ENCODE data around the gene DHRS2. TPM values are rescaled to one million over a fixed set of nuclear protein-coding genes. Genes with fewer than 3 reads are reported as not detected.
A peak's percentile ranks its signal among the peaks of the same experiment; 100 is the strongest.

The DHRS2 gene
- total and polyA plus RNA-seq, 2 of the 13 experiments (the other 11 are each of a cell fraction or from before 2014, with no cell fraction given), result 1,621 to 3,021 TPM

DNA sequence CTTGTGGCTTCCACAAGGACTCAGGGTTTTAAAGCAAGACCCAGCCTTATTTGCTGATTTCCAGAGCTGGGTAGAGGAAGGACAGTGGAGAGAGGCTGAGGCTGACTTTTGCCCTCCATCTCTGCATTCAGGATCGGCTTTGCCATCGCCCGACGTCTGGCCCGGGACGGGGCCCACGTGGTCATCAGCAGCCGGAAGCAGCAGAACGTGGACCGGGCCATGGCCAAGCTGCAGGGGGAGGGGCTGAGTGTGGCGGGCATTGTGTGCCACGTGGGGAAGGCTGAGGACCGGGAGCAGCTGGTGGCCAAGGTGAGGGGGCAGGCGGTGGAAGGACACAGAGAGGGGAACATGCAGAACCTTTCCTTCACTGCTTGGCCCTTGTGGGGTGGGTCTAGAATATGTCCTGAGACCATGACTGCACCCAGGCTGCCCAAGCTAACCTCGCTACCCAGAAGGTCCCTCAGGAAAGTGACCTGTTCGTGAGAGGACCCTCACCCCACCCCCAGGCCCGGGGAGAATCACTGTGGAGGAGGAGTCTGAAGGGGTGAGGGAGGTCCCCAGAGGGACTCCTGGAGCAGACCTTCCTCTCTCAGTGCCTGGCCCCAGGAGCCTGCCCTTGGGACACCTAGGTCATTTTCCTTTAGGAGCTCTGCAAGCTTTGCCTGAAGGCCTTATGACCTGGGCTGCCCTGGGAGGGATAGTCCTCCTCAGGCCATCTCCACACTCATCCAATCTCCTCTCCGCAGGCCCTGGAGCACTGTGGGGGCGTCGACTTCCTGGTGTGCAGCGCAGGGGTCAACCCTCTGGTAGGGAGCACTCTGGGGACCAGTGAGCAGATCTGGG is 3.1 kb downstream of the DHRS2 start (continued):
- TF ChIP-seq, protein P1, sequence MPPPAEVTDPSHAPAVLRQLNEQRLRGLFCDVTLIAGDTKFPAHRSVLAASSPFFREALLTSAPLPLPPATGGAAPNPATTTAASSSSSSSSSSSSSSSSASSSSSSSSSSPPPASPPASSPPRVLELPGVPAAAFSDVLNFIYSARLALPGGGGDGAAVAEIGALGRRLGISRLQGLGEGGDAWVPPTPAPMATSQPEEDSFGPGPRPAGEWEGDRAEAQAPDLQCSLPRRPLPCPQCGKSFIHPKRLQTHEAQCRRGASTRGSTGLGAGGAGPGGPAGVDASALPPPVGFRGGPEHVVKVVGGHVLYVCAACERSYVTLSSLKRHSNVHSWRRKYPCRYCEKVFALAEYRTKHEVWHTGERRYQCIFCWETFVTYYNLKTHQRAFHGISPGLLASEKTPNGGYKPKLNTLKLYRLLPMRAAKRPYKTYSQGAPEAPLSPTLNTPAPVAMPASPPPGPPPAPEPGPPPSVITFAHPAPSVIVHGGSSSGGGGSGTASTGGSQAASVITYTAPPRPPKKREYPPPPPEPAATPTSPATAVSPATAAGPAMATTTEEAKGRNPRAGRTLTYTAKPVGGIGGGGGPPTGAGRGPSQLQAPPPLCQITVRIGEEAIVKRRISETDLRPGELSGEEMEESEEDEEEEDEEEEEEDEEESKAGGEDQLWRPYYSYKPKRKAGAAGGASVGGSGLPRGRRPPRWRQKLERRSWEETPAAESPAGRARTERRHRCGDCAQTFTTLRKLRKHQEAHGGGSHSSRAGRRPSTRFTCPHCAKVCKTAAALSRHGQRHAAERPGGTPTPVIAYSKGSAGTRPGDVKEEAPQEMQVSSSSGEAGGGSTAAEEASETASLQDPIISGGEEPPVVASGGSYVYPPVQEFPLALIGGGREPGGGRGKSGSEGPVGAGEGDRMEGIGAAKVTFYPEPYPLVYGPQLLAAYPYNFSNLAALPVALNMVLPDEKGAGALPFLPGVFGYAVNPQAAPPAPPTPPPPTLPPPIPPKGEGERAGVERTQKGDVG (CRISPR knock-in tag; IDR thresholded peaks at IDR 0.05; ENCODE audit: borderline replicate concordance), result no peak
- TF ChIP-seq GABPA (IDR thresholded peaks at IDR 0.05; ENCODE audit: low read depth, low read length) (no peak), GABPA (CRISPR knock-in tag; IDR thresholded peaks at IDR 0.05; ENCODE audit: low read depth) (no peak), ZNF326 (CRISPR knock-in tag; IDR thresholded peaks at IDR 0.05; ENCODE audit: borderline replicate concordance) (peak; percentile 96), CCAR2 (optimal IDR thresholded peaks at IDR 0.05; ENCODE audit: low read depth, low read length) (peak; percentile 8), ZNF232 (CRISPR knock-in tag; IDR thresholded peaks at IDR 0.05; ENCODE audit: borderline replicate concordance) (no peak), ZNF605 (CRISPR knock-in tag; IDR thresholded peaks at IDR 0.05) (no peak), ZSCAN12 (CRISPR knock-in tag; IDR thresholded peaks at IDR 0.05) (no peak), RFX1 (IDR thresholded peaks at IDR 0.05) (no peak; the same call in 1 of the 2 replicates), REPIN1 (CRISPR knock-in tag; IDR thresholded peaks at IDR 0.05; ENCODE audit: borderline replicate concordance, low read depth) (peak; percentile 58), KAT2B (IDR thresholded peaks at IDR 0.05; ENCODE audit: borderline replicate concordance, low read depth, low read length) (no peak), ZNF746 (CRISPR knock-in tag; IDR thresholded peaks at IDR 0.05) (no peak), MAF1 (CRISPR knock-in tag; IDR thresholded peaks at IDR 0.05; ENCODE audit: borderline replicate concordance) (no peak), NFIB (CRISPR knock-in tag; IDR thresholded peaks at IDR 0.05; ENCODE audit: borderline replicate concordance) (no peak), KDM2A (CRISPR knock-in tag; IDR thresholded peaks at IDR 0.05; ENCODE audit: borderline replicate concordance, low read depth) (peak; percentile 99), RBM22 (optimal IDR thresholded peaks at IDR 0.05; ENCODE audit: low read length) (peak; percentile 95), ZNF839 (CRISPR knock-in tag; IDR thresholded peaks at IDR 0.05; ENCODE audit: borderline replicate concordance) (0 out of 2 replicates have a peak, but pooled peaks have one; percentile 43), NFYC (CRISPR knock-in tag; IDR thresholded peaks at IDR 0.05) (0 out of 2 replicates have a peak, but pooled peaks have one; percentile 50), SMAD9 (CRISPR knock-in tag; IDR thresholded peaks at IDR 0.05) (no peak; the same call in 1 of the 2 replicates), ZNF20 (CRISPR knock-in tag; IDR thresholded peaks at IDR 0.05) (no peak), GPN1 (CRISPR knock-in tag; IDR thresholded peaks at IDR 0.05; ENCODE audit: borderline replicate concordance) (peak; percentile 75; the same call in 1 of the 2 replicates), SATB2 (CRISPR knock-in tag; IDR thresholded peaks at IDR 0.05) (no peak)
- TF ChIP-seq, protein P2, sequence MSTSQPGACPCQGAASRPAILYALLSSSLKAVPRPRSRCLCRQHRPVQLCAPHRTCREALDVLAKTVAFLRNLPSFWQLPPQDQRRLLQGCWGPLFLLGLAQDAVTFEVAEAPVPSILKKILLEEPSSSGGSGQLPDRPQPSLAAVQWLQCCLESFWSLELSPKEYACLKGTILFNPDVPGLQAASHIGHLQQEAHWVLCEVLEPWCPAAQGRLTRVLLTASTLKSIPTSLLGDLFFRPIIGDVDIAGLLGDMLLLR (CRISPR knock-in tag; IDR thresholded peaks at IDR 0.05), result no peak
- TF ChIP-seq, protein P3, sequence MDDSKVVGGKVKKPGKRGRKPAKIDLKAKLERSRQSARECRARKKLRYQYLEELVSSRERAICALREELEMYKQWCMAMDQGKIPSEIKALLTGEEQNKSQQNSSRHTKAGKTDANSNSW (CRISPR knock-in tag; IDR thresholded peaks at IDR 0.05; ENCODE audit: borderline replicate concordance), result peak; percentile 89
- TF ChIP-seq, protein P4, sequence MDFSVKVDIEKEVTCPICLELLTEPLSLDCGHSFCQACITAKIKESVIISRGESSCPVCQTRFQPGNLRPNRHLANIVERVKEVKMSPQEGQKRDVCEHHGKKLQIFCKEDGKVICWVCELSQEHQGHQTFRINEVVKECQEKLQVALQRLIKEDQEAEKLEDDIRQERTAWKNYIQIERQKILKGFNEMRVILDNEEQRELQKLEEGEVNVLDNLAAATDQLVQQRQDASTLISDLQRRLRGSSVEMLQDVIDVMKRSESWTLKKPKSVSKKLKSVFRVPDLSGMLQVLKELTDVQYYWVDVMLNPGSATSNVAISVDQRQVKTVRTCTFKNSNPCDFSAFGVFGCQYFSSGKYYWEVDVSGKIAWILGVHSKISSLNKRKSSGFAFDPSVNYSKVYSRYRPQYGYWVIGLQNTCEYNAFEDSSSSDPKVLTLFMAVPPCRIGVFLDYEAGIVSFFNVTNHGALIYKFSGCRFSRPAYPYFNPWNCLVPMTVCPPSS (IDR thresholded peaks at IDR 0.05), result no peak

Measured in HepG2 (cell line).